ENCODE data around the gene GNPDA1. TPM values are rescaled to one million over a fixed set of nuclear protein-coding genes. Genes with fewer than 3 reads are reported as not detected.

The GNPDA1 gene
- total and polyA plus RNA-seq, 2 of the 8 experiments (the other 6 are each of a cell fraction or from before 2014, with no cell fraction given), result 33.0 to 94.3 TPM

DNA sequence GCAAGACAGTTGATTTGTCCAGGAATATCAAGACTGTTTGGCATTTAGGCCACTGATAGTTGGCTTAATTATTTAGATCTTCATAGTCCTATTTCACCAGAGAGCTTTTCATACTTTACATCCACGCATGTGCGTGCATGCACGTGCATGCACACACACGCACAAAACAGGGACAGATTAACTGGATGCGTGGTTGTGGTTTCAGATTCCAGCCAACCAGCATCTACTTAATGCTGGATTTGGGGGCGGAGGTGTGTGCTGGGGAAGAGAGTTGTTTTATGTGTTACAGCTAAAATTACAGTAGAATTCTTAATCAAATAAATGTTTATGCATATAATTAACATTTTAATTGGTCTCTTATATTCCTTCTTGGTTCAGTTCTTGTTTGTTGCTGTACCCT lies 36.7 kb downstream of the GNPDA1 start:
- Histone ChIP-seq H3K79me1 (ENCODE audit: low read depth, low read length) (no peaks in the 10 kb centered on the region), H3K4me1 (replicated peaks in 1 of 4; ENCODE audit: control insufficient read depth in 3 of 4, insufficient read depth in 4 of 4, low read length in 3 of 4) (no peaks in the 10 kb centered on the region), H3K18ac (ENCODE audit: extremely low read depth, low read length) (no peak overlapping the region), H2BK5ac (ENCODE audit: low read depth, low read length) (no peak overlapping the region), H4K20me1 (replicated peaks in 1 of 2; ENCODE audit: control insufficient read depth in 1 of 2, insufficient read depth in 2 of 2, low read length in 2 of 2) (no peaks in the 10 kb centered on the region), H2BK15ac (ENCODE audit: low read length) (no peak overlapping the region), H4K91ac (replicated peaks; ENCODE audit: insufficient read length, low read length) (no peak overlapping the region), H3K9me3 (ENCODE audit: insufficient read depth in 2 of 2, low read depth in 1 of 2, low read length in 1 of 2) (no peaks in the 10 kb centered on the region), H3K4me2 (ENCODE audit: insufficient read depth in 1 of 2, low read depth in 2 of 2, low read length in 2 of 2) (no peak overlapping the region), H4K5ac (ENCODE audit: insufficient read length, low read depth, low read length) (no peak overlapping the region), H3K4ac (replicated peaks; ENCODE audit: insufficient read length, low read depth, low read length) (no peak overlapping the region), H3K23ac (ENCODE audit: insufficient read length) (no peak overlapping the region), H3K14ac (ENCODE audit: insufficient read length) (no peak overlapping the region), H3K56ac (replicated peaks; ENCODE audit: insufficient read length, low read depth, low read length) (no peak overlapping the region), H2AFZ (ENCODE audit: low read length) (no peak overlapping the region), H3K27me3 (replicated peaks in 1 of 4; ENCODE audit: control insufficient read depth in 3 of 4, extremely low read depth in 1 of 4, insufficient read depth in 3 of 4, low read length in 3 of 4) (no peaks in the 10 kb centered on the region), H2BK120ac (replicated peaks; ENCODE audit: low read depth, low read length) (no peak overlapping the region), H3K4me3 (ENCODE audit: extremely low read depth in 1 of 4, insufficient read depth in 2 of 4, low read depth in 3 of 4, low read length in 4 of 4) (no peak overlapping the region), H2BK20ac (ENCODE audit: low read length) (no peak overlapping the region), H3K79me2 (ENCODE audit: control insufficient read depth in 1 of 2, insufficient read depth in 2 of 2, low read length in 2 of 2) (no peaks in the 10 kb centered on the region), H3K36me3 (ENCODE audit: control insufficient read depth in 2 of 4, insufficient read depth in 4 of 4, low read length in 3 of 4) (peaks cover 0 to 32% (median 18%) of the 10 kb centered on the region in 4 experiments; a peak in 5 of 8 replicates), H3K27ac (ENCODE audit: low read depth, low read length) (no peak overlapping the region), H3K23me2 (ENCODE audit: low read depth, low read length) (no peaks in the 10 kb centered on the region), H4K8ac (ENCODE audit: extremely low read depth, insufficient read depth, low read length) (no peak overlapping the region), H2BK12ac (ENCODE audit: low read depth, low read length) (no peak overlapping the region), H3K9ac (replicated peaks in 1 of 4; ENCODE audit: extremely low read depth in 1 of 4, low read depth in 3 of 4, low read length in 3 of 4) (no peak overlapping the region), H2AK5ac (ENCODE audit: low read depth, low read length) (no peak overlapping the region)
- ChIA-PET POLR2A (ENCODE audit: partially characterized antibody) (interaction anchor here (0.8 to 1.4 kb wide), 2 partner anchors 10 to 107 kb away, joined by 3 read pairs; no protein-coding TSS in a partner anchor), CTCF (ENCODE audit: partially characterized antibody) (interaction anchor here (0.8 to 5.0 kb wide), 9 partner anchors 10 to 169 kb away, joined by 3 to 26 read pairs (median 6); no protein-coding TSS in a partner anchor)
- DNase-seq (ENCODE audit: low read depth in 1 of 2, low spot score in 2 of 2) (no peak), FAIRE-seq (no peak)
- WGBS, 2 experiments (ENCODE audit: extremely low coverage in 1 of 2, insufficient coverage in 1 of 2, insufficient read length in 1 of 2, insufficient replicate concordance in 2 of 2, low coverage in 1 of 2, low lambda C conversion rate in 2 of 2, missing lambda C conversion rate in 1 of 2), result 97% methylated on average over 6 of the region's 6 CpGs; no CpG with 5 or more reads in 1 of the 2 experiments
- TF ChIP-seq GABPA (IDR thresholded peaks at IDR 0.05; ENCODE audit: borderline replicate concordance, insufficient read depth, low read length) (no peak), TAF1 (IDR thresholded peaks at IDR 0.05; ENCODE audit: low read depth, low read length) (no peak), SUZ12 (IDR thresholded peaks at IDR 0.05; ENCODE audit: low read length) (no peak), POLR2AphosphoS5 (IDR thresholded peaks at IDR 0.05; ENCODE audit: low read depth, low read length) (no peak), CEBPB (IDR thresholded peaks at IDR 0.05; ENCODE audit: low read depth, low read length) (no peak), FOSL1 (IDR thresholded peaks at IDR 0.05; ENCODE audit: insufficient read depth, low read depth, low read length) (no peak), RXRA (IDR thresholded peaks at IDR 0.05; ENCODE audit: insufficient read depth, low read depth, low read length) (no peak)

Data from H1 (cell line).